Measurements from ENCODE around the gene ISG15.
"Not testable (repeated sequence)": the region's sequence is repeated elsewhere in the genome, so short reads cannot be mapped to it uniquely, and the experiment has no call there.

The ISG15 gene

DNA sequence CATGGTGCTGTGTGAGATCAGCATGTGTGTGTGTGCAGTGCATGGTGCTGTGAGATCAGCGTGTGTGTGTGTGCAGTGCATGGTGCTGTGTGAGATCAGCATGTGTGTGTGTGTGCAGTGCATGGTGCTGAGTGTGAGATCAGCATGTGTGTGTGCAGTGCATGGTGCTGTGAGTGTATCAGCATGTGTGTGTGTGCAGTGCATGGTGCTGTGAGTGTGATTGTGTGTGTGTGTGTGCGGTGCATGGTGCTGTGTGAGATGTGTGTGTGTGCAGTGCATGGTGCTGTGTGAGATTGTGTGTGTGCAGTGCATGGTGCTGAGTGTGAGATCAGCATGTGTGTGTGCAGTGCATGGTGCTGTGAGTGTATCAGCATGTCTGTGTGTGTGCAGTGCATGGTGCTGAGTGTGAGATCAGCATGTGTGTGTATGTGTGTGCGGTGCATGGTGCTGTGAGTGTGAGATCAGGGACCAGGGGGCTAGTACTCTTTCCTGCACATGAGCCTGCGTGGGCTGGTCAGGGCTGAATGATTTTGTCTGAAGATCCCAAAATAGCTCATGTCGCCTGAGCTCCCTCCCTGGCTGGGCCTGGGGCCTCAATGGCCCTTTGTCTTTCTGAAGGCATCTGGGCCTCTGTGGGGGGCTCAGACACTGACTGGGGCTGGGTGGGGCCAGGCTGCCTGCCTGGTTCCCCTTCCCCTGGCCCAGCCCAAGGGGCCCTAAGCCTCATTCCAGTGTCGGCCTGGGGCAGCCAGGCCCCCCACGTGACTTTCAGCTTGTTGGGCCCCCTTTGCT lies 17.8 kb downstream of the ISG15 start:
- not testable (repeated sequence) for DNase-seq (ENCODE audit: low read depth)

DNA sequence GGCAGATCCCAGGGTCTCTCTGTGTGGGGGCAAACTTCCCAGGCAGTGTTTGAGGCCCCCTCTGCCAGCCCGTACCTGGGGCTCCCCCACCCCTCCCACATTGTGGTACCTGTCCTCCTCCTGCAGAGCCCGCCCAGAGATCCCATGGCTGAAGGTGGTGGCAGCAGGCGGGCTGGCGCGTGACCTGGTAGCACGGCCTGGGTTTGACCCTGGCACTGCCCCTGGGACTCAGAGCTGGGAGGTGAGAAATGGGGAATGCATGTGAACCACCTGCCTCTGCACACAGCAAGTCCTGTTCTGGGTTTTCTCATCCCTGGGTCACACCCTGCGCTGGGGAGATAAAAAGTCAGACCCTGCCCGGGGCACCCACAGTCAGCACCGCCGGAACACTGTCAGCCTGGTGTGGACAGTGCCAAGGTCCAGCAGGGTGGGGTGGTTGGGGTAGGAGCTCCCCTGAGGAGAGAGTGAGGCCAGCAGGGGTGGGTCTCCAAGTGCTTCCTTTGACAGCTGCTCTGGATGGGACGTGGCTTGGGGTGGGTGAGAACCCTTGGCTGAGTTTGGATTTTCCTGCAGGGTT lies 18.4 kb downstream of the ISG15 start:
- no peak for DNase-seq (ENCODE audit: low read depth)

DNA sequence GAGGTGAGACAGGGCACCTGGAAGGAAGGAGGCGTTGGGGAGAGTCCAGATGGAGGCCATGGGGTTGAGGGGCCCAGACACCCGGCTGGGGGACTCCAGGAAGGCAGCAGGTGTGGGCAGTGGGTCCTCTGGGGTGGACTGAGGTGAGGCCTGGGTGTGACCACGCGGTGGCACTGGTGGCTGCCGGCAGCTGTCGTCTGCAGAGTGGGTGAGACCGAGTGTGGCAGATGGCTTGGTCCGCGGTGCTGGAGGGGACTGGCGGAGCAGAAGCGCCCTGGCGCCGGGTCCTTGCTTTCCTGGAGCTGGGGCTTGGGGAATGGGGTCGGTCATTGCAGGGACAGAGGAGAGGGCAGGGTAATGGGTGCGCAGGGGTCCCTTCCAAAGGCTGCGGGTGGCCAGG lies 19.1 kb downstream of the ISG15 start:
- no peak for DNase-seq (ENCODE audit: low read depth)

DNA sequence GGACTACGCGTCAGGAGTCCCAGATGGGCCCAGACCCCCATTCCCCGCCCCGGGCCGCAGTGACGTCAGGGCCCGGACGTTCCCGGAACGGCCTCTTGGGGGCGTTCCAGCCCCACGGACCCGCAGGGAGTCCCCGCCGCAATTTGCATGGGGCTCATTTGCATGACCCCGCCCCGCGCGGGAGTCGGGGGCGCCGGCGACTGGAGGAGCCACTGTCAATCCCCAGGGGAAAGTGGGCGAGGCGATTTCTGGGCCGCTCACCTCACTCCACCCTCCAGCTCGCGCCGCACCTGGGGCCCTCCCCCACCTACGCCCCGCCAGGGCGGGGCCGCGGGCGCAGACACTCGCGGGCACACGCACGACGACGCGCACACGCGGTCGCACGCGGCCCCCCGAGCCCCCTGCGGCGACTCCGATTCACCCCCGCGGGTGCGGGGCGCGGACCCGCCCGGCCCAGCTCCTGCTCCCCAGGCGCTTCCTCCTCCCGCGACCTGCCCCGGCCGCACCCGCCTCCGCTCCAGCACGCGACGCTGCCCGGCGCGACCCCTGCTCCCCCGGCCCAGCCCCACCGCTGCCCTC lies 19.8 kb downstream of the ISG15 start:
- DNase-seq (ENCODE audit: low read depth) = peak; percentile 72

DNA sequence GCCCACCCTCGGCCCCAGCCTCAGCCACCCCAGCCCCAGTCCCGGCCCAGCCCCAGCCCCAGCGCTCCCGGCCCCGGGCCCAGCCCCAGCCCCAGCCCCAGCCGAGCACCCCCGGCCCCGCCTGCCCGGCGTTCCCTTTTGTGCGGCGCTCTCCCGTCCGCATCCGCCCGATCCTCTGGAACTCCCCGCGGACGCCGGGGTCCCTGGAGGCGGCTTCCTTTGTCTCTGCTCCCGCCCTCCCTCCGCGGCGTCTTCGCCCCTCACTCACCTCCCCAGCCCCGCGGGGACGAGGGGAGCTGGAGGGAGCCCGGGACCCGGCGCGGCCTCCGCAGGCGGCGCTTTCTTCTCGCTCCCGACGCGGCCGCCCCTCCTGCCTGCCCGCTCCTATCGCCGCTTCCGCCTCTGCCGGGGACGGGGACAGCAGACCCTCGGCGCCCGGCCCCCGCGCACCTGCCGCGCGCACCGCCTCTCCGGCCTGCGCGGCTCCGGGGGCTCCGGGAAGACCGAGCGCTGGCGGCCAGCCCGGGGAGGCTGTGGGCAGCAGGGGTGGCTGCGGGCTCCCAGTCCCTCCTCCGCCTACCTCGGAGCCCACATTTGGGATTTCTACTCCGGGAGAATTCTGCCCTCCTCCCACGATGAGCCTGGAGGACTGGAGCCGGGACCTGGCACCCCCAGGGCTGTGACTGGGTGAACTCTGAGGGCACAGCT lies 20.6 kb downstream of the ISG15 start:
- no peak for DNase-seq (ENCODE audit: low read depth)

DNA sequence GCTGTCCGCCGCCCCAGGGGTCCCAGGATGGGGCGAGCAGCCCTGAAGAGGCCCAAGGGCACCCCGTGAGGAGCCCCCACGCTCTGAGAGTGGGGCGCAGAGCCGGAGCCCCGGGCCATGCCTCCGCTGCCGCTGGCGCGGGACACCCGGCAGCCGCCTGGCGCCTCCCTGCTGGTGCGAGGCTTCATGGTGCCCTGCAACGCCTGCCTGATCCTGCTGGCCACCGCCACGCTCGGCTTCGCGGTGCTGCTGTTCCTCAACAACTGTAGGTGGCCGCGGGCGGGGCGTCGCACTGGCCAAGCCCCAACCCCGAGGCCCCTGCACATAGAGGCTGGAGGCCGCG lies 21.1 kb downstream of the ISG15 start:
- DNase-seq (ENCODE audit: low read depth) = no peak

DNA sequence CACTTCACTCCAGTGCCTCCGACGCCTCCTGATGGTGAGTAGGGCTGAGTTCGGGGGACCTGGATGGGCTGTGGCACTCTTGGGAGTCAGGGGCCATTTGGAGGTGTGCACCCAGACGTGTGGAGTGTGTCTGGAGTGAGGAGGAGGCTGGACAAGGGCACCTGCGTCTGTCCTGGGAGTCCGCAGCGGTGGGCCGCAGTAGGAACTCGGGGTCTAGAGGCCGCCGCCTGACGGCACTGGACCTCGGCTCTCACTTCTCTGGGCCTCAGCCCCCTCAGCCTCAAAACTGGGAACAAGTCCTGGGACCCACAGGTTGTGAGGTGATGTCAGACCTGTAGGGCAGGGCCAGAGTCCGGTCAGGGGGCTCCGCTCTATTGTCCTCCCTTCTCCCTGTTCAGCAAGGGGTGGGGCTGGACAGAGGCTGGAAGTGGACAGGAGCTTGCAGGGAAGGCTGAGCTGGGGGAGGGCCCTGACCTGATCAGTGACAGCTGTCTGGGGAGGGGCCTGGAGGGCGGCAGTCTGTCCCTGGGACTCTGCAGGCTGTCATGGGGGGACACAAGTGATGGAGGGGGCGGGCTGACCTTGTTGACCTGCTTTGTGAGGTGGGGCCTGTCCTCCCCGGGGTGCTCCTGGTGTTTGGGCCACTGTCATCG lies 22.1 kb downstream of the ISG15 start:
- no peak for DNase-seq (ENCODE audit: low read depth)

DNA sequence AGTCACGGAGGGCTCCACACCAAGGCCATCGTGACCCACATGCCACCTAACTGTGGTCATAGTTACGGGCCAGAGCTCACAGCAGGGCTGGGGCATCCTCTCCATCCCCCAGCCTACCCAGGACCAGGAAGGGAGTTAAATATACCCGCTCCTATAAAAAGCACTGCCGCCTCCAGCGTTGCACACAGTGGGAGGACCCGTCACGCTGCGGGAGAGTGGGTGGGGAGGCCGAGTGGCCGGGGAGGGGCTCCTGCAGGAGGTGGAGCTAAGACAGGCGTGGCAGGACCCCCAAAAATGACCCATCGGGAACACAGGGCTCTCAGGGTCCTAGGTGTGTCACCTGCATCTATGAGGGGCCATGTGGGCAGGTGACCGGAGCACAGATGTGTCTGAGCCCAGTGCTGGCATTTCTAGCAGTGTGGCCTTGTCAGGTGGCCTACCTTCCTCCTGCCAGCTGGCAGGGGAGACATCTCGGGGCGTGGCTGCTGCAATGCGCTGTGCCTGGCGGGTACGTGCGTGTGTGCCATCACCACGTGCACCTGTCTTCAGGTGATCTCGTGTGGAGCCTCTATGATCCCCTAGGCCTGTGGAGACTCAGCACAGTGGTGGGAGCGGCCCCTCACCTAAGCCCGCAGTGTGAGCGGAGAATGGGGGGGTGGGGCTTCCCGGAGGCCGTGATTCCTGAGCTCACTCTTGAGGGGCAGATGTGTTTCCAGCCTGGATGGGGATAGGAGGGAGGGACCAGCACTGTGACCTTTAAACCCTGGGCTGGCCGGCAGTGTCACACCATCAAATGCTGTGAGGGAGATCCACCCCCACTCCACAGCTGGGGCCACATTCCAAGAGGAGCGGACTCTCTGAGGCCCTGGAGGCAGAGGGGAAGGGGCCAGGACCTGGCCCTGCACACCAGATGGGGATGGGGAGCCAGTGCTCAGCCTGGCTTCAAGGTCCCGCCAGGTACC lies 24.4 kb downstream of the ISG15 start:
- no peak for DNase-seq (ENCODE audit: low read depth)

DNA sequence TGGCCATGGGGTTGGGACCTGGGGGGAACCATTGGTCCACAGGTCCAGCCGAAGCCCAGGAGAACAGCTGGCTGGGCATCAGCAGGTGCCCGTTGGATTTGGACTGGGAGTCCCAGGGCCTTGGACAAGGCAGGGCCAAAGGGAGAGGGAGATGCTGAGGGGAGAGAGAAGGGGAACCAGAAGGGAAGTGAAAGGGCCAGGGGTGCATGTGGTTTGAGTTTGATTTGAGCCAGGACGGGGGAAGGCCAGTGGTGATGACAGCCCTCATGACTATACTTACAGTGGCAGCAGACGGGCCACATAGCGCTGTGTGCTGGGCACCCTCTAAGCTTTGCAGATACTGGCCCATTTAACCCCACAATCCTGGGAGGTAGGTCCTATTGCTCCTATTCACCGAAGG lies 25.4 kb downstream of the ISG15 start:
- DNase-seq (ENCODE audit: low read depth) = no peak

DNA sequence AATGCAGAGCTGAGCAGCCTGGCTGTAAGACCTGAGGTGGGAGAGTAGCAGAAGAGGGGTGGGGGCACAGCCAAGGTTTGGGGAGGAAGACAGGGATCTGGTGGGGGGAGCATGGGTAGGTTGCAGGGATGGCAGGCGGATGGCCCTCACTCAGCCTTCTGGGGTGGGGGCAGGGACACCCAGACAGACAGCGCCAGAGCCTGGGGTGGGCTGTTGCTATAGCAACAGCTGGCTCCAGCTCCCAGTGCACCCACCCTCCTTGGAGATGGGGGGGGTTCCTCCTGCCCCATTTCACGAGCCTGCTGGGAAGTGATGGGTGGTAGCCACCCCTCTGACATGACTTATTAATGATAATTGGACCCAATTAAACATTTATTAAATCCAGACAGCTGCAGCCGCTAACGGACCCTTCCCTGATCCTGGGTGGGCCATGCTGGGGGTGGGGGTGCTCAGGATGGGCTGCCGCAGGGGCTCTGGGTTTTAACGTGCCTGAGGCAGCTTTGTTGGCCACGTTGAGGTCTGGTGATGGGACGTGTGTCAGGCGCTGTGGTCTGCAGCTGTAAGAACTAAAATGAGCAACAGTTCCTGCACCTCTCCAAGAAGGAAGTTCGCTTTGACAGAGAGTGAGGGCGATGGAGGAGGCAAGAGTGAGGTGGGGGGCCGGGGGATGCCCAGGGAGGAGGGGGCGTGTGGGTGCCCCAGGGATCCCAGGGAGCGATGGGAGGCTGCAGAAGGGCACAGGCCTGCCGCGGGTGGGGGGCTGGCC lies 26.0 kb downstream of the ISG15 start:
- DNase-seq (ENCODE audit: low read depth) = no peak

DNA sequence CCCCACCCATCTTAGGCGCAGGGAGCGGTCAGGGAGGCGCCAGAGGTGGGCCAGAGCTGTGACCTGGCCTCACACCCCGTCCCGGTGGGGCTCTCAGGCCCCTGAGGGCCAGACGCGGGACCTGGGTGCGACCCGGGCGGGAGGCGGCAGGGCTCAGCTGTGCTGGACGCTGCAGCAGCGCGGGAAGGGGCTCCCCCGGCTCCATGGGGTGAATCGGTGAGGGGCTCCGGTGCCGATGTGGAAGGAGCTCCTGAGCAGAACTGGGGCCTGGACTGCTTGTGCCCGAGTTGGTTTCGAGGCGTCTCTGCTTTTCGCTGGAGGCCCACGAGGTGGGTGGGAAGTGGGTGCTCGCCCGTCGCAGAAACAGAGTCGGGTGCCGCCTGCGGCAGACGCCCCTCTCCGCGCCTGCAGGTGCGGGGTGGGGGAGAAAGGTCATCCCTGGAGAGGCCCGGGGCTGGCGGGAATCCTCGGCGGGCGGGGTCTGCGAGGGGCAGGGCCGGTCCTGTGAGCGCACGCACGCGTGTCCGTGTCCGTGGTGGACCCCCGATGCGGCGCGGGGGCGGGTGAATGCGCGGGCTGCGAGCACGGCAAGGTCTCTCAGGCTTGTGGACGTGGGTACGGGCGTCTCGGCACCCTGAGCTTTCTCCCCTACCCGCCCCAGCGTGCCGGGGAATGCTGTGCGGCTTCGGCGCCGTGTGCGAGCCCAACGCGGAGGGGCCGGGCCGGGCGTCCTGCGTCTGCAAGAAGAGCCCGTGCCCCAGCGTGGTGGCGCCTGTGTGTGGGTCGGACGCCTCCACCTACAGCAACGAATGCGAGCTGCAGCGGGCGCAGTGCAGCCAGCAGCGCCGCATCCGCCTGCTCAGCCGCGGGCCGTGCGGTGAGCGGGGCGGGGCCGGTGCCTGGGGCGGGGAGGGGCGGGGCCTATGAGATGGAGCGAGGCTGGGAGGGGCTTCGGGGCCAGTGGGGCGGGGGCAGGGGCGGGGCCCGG lies 27.0 kb downstream of the ISG15 start:
- DNase-seq (ENCODE audit: low read depth) = peak; percentile 79

DNA sequence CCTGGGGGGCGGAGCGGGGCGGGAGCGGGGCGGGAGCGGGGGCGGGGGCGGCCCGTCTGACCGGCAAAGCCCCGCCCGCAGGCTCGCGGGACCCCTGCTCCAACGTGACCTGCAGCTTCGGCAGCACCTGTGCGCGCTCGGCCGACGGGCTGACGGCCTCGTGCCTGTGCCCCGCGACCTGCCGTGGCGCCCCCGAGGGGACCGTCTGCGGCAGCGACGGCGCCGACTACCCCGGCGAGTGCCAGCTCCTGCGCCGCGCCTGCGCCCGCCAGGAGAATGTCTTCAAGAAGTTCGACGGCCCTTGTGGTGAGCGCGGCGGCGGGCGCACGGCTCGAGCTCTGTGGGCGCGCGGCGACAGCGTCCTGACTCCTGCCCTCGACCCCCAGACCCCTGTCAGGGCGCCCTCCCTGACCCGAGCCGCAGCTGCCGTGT lies 27.8 kb downstream of the ISG15 start:
- DNase-seq (ENCODE audit: low read depth) = no peak

DNA sequence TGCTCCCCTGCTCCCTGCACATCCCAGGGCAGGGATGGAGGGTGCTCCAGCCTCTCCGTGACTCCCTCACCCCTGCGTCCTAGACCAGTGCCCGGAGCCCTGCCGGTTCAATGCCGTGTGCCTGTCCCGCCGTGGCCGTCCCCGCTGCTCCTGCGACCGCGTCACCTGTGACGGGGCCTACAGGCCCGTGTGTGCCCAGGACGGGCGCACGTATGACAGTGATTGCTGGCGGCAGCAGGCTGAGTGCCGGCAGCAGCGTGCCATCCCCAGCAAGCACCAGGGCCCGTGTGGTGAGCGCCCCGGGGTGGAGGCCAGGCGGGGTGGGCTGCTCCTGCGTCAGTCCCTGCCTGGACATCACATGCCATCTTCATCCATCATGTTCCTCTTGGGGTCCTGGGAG lies 28.6 kb downstream of the ISG15 start:
- no peak for DNase-seq (ENCODE audit: low read depth)

DNA sequence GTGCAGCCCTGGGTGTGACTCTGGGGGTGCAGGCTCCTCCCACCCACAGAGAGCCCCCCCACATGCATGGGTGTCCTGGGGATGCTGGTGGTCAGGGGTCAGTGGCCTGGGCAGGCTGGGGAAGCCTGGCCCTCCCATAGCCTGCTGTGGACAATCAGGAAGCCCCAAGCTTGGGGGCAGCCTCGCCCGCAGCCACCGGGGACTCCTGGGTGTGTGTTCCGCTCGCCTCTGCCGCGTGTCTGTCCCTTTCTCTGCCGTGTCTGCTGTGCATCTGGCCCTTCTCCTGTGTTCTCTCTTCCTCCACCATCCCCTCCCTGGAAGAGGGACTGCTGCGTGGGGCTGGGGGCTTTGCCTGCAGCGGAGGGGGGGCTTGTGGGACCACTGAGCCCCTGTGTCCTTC lies 29.5 kb downstream of the ISG15 start:
- DNase-seq (ENCODE audit: low read depth) = no peak

DNA sequence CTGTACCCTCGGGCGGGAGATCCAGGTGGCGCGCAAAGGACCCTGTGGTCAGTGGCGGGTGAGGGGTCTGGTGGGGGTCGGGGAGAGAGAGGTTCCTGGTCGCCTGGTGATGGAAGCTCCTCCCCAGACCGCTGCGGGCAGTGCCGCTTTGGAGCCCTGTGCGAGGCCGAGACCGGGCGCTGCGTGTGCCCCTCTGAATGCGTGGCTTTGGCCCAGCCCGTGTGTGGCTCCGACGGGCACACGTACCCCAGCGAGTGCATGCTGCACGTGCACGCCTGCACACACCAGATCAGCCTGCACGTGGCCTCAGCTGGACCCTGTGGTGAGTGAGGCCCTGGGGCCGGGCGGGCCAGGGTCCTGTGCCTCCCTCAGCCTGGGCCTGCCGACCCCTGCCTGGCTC lies 30.1 kb downstream of the ISG15 start:
- no peak for DNase-seq (ENCODE audit: low read depth)

DNA sequence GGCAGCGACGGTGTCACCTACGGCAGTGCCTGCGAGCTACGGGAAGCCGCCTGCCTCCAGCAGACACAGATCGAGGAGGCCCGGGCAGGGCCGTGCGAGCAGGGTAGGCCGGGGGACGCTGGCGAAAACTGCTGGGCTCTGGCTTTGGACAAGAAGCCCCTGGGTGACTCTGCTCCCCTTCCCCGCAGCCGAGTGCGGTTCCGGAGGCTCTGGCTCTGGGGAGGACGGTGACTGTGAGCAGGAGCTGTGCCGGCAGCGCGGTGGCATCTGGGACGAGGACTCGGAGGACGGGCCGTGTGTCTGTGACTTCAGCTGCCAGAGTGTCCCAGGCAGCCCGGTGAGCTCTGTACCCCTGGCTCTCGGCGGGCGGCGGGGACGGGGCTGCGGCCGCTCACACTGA lies 30.6 kb downstream of the ISG15 start:
- DNase-seq (ENCODE audit: low read depth) = no peak

DNA sequence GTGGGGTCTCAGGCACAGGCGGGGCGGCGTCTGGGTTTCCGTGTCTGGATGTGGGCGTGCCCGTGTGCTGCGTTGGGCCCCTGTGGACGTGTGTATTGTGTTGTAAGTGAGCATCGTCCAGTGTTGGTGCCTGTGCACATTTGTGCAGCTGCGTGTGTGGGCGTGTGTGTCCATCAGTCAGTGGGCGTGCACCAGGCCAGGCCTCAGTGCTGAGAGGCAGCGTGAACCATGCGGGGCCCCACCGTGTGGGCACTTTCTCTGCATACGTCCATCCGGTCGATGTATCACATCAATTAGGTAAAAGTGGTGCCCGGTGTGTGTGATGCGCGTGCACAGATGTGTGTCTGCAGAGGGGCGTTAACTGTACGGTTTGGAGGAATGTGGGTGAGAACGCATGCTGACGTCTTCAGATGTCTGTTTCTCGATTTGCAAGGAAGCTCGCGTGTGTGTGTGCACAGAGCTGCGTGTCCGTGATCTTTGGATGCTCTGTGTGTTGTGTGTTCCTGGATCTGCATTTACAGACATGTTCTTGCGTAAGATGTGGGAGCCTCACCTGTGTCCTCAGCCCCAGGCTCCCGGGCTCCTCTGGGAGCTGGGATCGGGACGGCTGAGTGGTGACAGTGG lies 31.3 kb downstream of the ISG15 start:
- DNase-seq (ENCODE audit: low read depth) = no peak

DNA sequence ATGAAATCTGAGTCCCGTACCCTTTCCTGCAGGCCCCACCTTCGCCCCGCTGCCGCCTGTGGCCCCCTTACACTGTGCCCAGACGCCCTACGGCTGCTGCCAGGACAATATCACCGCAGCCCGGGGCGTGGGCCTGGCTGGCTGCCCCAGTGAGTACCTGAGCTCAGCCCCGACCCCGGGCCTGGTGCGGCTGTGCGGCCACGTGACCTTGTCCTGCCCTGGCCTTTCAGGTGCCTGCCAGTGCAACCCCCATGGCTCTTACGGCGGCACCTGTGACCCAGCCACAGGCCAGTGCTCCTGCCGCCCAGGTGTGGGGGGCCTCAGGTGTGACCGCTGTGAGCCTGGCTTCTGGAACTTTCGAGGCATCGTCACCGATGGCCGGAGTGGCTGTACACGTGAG lies 31.8 kb downstream of the ISG15 start:
- DNase-seq (ENCODE audit: low read depth) = no peak

DNA sequence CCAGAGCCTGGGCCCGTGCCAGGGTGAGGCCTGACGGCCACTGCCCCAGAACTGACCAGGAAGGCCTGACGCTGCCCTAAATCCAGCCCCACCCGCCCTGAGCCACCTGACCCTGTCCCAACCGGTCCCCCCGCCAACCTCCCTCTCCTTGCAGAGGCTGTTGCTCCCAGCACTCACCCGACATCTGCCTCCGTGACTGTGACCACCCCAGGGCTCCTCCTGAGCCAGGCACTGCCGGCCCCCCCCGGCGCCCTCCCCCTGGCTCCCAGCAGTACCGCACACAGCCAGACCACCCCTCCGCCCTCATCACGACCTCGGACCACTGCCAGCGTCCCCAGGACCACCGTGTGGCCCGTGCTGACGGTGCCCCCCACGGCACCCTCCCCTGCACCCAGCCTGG lies 32.9 kb downstream of the ISG15 start:
- no peak for DNase-seq (ENCODE audit: low read depth)

Data from T follicular helper cell (primary cell).